ENCODE data around the gene KRT7.

The KRT7 gene

GRCh38 chr12:52262286-52262685 is 29.2 kb downstream of the KRT7 start:
- TF ChIP-seq POLR2AphosphoS5 (IDR thresholded peaks at IDR 0.05; ENCODE audit: low read depth) (no peak), CTCF (IDR thresholded peaks at IDR 0.05; ENCODE audit: insufficient read depth, low read length) (no peak)
- Histone ChIP-seq H3K4me3 (replicated peaks; ENCODE audit: insufficient read depth, low read length) (no peak overlapping the region), H3K27ac (replicated peaks) (no peak overlapping the region), H3K27me3 (ENCODE audit: insufficient read depth, poor library complexity, severe bottlenecking) (peaks cover 15% of the 10 kb centered on the region)
- no peak for DNase-seq (ENCODE audit: low read depth in 1 of 2, low spot score in 1 of 2)

- H3K27ac ChIP-seq (replicated peaks) = no peak overlapping the region
- no peak for DNase-seq (ENCODE audit: low read depth in 1 of 2, low spot score in 1 of 2)
- H3K4me3 ChIP-seq (replicated peaks; ENCODE audit: insufficient read depth, low read length) = no peak overlapping the region
- no peak for TF ChIP-seq CTCF (IDR thresholded peaks at IDR 0.05; ENCODE audit: insufficient read depth, low read length)
- TF ChIP-seq SPI1 (IDR thresholded peaks at IDR 0.05; ENCODE audit: borderline replicate concordance, low read depth) = no peak
- TF ChIP-seq GABPA (IDR thresholded peaks at IDR 0.05; ENCODE audit: low read depth) = no peak
- TF ChIP-seq REST (IDR thresholded peaks at IDR 0.05; ENCODE audit: insufficient replicate concordance, low read depth) = no peak
- no peak for TF ChIP-seq POLR2AphosphoS5 (IDR thresholded peaks at IDR 0.05; ENCODE audit: low read depth)
- peaks cover 7% of the 10 kb centered on the region for H3K27me3 ChIP-seq (ENCODE audit: insufficient read depth, poor library complexity, severe bottlenecking)
These were observed 30.9 kb downstream of the KRT7 start for GRCh38 chr12:52263761-52264434.

- no peak for DNase-seq (ENCODE audit: low read depth in 1 of 2, low spot score in 1 of 2)
- H3K27me3 ChIP-seq (ENCODE audit: insufficient read depth, poor library complexity, severe bottlenecking) = peaks cover 5% of the 10 kb centered on the region
- TF ChIP-seq GABPA (IDR thresholded peaks at IDR 0.05; ENCODE audit: low read depth) (no peak), CTCF (IDR thresholded peaks at IDR 0.05; ENCODE audit: insufficient read depth, low read length) (no peak), SPI1 (IDR thresholded peaks at IDR 0.05; ENCODE audit: borderline replicate concordance, low read depth) (no peak), REST (IDR thresholded peaks at IDR 0.05; ENCODE audit: insufficient replicate concordance, low read depth) (no peak), POLR2AphosphoS5 (IDR thresholded peaks at IDR 0.05; ENCODE audit: low read depth) (no peak)
- H3K27ac ChIP-seq (replicated peaks) = no peak overlapping the region
- no peak overlapping the region for H3K4me3 ChIP-seq (replicated peaks; ENCODE audit: insufficient read depth, low read length)
These were observed 31.4 kb downstream of the KRT7 start for GRCh38 chr12:52264435-52264825.

GRCh38 chr12:52266514-52266913 is 33.5 kb downstream of the KRT7 start:
- TF ChIP-seq SPI1 (IDR thresholded peaks at IDR 0.05; ENCODE audit: borderline replicate concordance, low read depth) = no peak
- TF ChIP-seq CTCF (IDR thresholded peaks at IDR 0.05; ENCODE audit: insufficient read depth, low read length) = no peak
- no peak for TF ChIP-seq REST (IDR thresholded peaks at IDR 0.05; ENCODE audit: insufficient replicate concordance, low read depth)
- no peak for TF ChIP-seq GABPA (IDR thresholded peaks at IDR 0.05; ENCODE audit: low read depth)
- TF ChIP-seq POLR2AphosphoS5 (IDR thresholded peaks at IDR 0.05; ENCODE audit: low read depth) = no peak
- Histone ChIP-seq H3K27ac (replicated peaks) (no peak overlapping the region), H3K4me3 (replicated peaks; ENCODE audit: insufficient read depth, low read length) (no peak overlapping the region), H3K27me3 (ENCODE audit: insufficient read depth, poor library complexity, severe bottlenecking) (peaks cover 2% of the 10 kb centered on the region)
- no peak for DNase-seq (ENCODE audit: low read depth in 1 of 2, low spot score in 1 of 2)
